GM13976 (cell line): ENCODE results near the gene VIPR2.
"Not testable (repeated sequence)": the region's sequence is repeated elsewhere in the genome, so short reads cannot be mapped to it uniquely, and the experiment has no call there.

ENCODE experiments used
- DNase-seq: peaks from one replicate; pipeline ENCODE4 v3.0.0; 2012; ENCODE audit warnings: low spot score
- CTCF ChIP-seq: IDR thresholded peaks from 2 replicates; pipeline ENCODE4 v1.5.1; 2012; ENCODE audit warnings: borderline replicate concordance, mild to moderate bottlenecking; ENCODE audit not compliant: insufficient read depth; ENCODE audit errors: extremely low read depth, missing control alignments, control extremely low read depth
- in situ Hi-C: fragments of 300-500 bp; cut with MboI; formaldehyde crosslinking; loops from one replicate; pipeline ENCODE4 v1.12.0; 2022; ENCODE audit warnings: low sequenced_read_pairs, mixed read lengths, inconsistent platforms; ENCODE audit not compliant: unreplicated experiment

VIPR2 gene

GRCh38 chr7:159091041-159091440 lies 53.6 kb downstream of the VIPR2 start:
- no peak for TF ChIP-seq CTCF
- no peak for DNase-seq
- in situ Hi-C loops, result no loop called here

- no peak for DNase-seq
- in situ Hi-C loops, result no loop called here
- no peak for TF ChIP-seq CTCF
Measured at GRCh38 chr7:159088016-159088865, 56.4 kb downstream of the VIPR2 start.

GRCh38 chr7:159086301-159086925 lies 58.3 kb downstream of the VIPR2 start:
- no peak for TF ChIP-seq CTCF
- in situ Hi-C loops, result no loop called here
- DNase-seq, result no peak

- in situ Hi-C loops, result no loop called here
- no peak for DNase-seq
- no peak for TF ChIP-seq CTCF
Measured at GRCh38 chr7:159084069-159084801, 60.4 kb downstream of the VIPR2 start.

GRCh38 chr7:159083698-159084068 lies 61.0 kb downstream of the VIPR2 start:
- DNase-seq, result no peak
- in situ Hi-C loops, result no loop called here
- no peak for TF ChIP-seq CTCF

- TF ChIP-seq CTCF, result no peak
Measured at GRCh38 chr7:159083001-159083697, 61.5 kb downstream of the VIPR2 start.

GRCh38 chr7:159082075-159082474 lies 62.6 kb downstream of the VIPR2 start:
- DNase-seq, in situ Hi-C loops: not testable (repeated sequence)

More at GRCh38 chr7:159083001-159083697, 61.5 kb downstream of the VIPR2 start:
- no peak for DNase-seq
- in situ Hi-C loops, result no loop called here
